Tibial nerve (tissue), 4 donors: ENCODE measurements around the gene PI4K2B. TPM values are rescaled to one million over a fixed set of nuclear protein-coding genes. Genes with fewer than 3 reads are reported as not detected.

ENCODE experiments used
- small RNA-seq: library from RNA; depleted of rRNA; stranded (forward); fragments of <200 nt; gene quantifications from one replicate; pipeline ENCODE3, GENCODE V24; 2016
- total RNA-seq, 4 donors: library from RNA; depleted of rRNA; stranded (reverse); fragments of >200 nt; gene quantifications; one replicate each; pipeline ENCODE4 v1.1.0, GENCODE V29; 2016

Gene PI4K2B
- total RNA-seq, 4 donors from 2014 or later, result 11.1 to 22.8 (median 14.6) TPM

Small RNA genes within 50 kb of the gene (small RNA-seq; reads per million reads assigned to genes)
- gene RF00004, result not detected

Other genes with a start within 250 kb of the PI4K2B start
- gene LGI2, start 203.1 kb upstream of the PI4K2B start, total RNA-seq, result 10 to 100 TPM in 3 of 4 donors, 1 to 10 TPM in 1; 4.8 to 25.7 (median 23.2) TPM
- 10 to 100 TPM in 2 of 4 donors, 1 to 10 TPM in 2; 6.6 to 19.2 (median 9.0) TPM for gene SEPSECS, start 73.6 kb upstream of the PI4K2B start, total RNA-seq
- gene ZCCHC4, start 78.7 kb downstream of the PI4K2B start, total RNA-seq, result 10 to 100 TPM; 20.1 to 26.0 (median 21.6) TPM
- 10 to 100 TPM; 31.4 to 49.0 (median 37.1) TPM for gene ANAPC4, start 143.2 kb downstream of the PI4K2B start, total RNA-seq